Activated naive CD4-positive, alpha-beta T cell treated with anti-CD3 and anti-CD28 coated beads, Interleukin-2, amount 10 ng/mL, durations not matched to agents 7 days and 5 days (primary cell): ENCODE data around the gene ASCC1.
"Not testable (repeated sequence)": the region's sequence is repeated elsewhere in the genome, so short reads cannot be mapped to it uniquely, and the experiment has no call there.

Source experiments
- CTCF ChIA-PET: fragments of 350-600 bp; sonication (Branson Sonifier 250); formaldehyde crosslinking; loops from one replicate; lab custom pipeline; 2021; ENCODE audit warnings: antibody characterized with exemption; lab: Charles Lee
- DNase-seq: peaks from one replicate; pipeline ENCODE4 v3.0.0-alpha.2; 2020
- H3K27ac Mint-ChIP-seq: one replicate; pipeline ENCODE4 v1.8.0; 2021; ENCODE audit warnings: mild to moderate bottlenecking, moderate library complexity, mixed read lengths
- H3K27me3 Mint-ChIP-seq: one replicate; pipeline ENCODE4 v1.8.0; 2021; ENCODE audit warnings: mild to moderate bottlenecking, mixed read lengths
- H3K36me3 Mint-ChIP-seq: one replicate; pipeline ENCODE4 v1.8.0; 2021; ENCODE audit warnings: mixed read lengths
- H3K4me1 Mint-ChIP-seq: one replicate; pipeline ENCODE4 v1.8.0; 2021; ENCODE audit warnings: mixed read lengths
- H3K4me3 Mint-ChIP-seq: one replicate; pipeline ENCODE4 v1.8.0; 2021; ENCODE audit warnings: mild to moderate bottlenecking, moderate library complexity, mixed read lengths
- H3K9me3 Mint-ChIP-seq: one replicate; pipeline ENCODE4 v1.8.0; 2021; ENCODE audit warnings: mixed read lengths

ASCC1 gene

DNA sequence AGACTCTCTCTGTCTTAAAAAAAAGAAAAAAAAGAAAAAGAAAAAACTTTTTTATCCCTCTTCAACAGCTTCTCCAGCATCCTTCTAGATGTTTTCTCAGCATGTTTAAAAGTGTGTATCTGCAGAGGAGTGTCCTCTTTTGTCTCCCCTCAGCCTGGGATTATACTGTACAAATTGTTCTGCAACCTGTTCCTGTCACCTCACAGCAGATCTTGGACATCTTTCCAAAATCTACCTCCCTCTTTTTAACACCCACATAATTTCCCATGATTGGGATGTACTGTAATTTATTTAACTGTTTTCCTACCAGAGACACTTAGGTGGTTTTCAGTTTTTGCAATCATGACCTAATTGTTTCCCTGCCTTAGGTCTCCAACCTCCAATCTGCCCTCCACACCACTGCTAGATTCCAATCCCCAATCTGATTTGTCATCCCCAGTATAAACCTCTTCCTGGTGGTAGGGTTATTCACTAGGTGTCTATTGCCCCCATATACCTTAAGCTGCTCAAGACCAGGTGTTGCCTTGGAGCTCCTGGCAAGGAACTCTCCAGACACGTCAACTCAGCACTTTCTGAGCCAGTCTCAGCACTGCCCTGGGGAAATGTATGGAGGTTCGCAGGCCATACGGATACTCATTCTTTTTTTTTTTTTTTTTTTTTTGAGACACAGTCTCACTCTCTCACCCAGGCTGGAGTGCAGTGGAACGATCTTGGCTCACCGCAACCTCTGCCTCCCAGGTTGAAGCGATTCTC is 40.1 kb upstream of the ASCC1 start:
- Mint-ChIP-seq H3K27ac (peak overlapping the region; percentile 62), H3K4me3 (no peak overlapping the region), H3K36me3 (no peaks in the 10 kb centered on the region), H3K27me3 (no peaks in the 10 kb centered on the region), H3K4me1 (peaks cover 82% of the 10 kb centered on the region), H3K9me3 (no peaks in the 10 kb centered on the region)
- no peak for DNase-seq
- CTCF ChIA-PET, result interaction anchor here (0.9 to 2.1 kb wide), 3 partner anchors 79 to 86 kb away, joined by 4 to 11 read pairs (median 6); no protein-coding TSS in a partner anchor

DNA sequence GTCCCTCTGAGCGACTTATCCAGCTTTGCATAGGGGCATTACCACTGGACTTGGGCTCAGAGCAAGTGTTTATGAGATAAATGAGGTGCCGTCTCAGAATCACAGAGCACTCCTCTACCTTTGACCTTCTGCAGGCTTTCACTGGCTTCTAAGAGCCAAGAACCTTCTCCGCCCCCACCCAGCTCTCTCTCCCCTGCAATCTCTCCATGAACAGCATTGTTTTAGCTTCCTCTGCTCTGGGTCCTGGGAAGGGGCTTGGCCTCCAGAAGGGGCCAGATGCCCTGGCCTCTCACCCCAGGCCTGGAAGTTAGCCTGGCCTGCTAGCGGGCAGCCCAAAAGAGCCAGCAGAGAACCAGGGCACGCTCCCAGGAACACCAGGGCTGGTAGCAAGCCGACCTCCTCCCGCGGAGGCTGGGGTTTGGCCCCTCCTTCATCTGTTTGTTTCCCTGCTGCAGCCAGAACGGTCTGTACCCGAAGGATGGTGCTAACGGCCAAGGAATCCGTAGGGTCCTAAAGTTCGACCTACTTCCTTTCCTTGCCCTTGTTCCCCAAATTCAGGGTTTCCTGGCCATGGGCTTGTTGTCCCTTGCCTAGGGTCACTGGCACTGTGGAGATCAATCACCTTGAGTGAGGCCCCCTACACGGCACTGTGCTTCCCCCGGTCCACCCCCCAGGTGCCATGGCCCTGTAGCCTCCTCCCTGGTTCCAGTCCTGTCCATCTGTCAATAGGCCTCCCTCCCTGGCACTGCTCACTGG is 38.9 kb upstream of the ASCC1 start:
- peak overlapping the region; percentile 69 for H3K4me3 Mint-ChIP-seq
- peaks cover 3% of the 10 kb centered on the region for H3K36me3 Mint-ChIP-seq
- H3K27ac Mint-ChIP-seq, result peak overlapping the region; percentile 87
- CTCF ChIA-PET, result interaction anchor here (0.9 to 2.1 kb wide), 7 partner anchors 17 to 87 kb away, joined by 3 to 11 read pairs (median 5); no protein-coding TSS in a partner anchor
- DNase-seq, result peak; percentile 71
- no peaks in the 10 kb centered on the region for H3K27me3 Mint-ChIP-seq
- H3K4me1 Mint-ChIP-seq, result peaks cover 81% of the 10 kb centered on the region
- no peaks in the 10 kb centered on the region for H3K9me3 Mint-ChIP-seq

DNA sequence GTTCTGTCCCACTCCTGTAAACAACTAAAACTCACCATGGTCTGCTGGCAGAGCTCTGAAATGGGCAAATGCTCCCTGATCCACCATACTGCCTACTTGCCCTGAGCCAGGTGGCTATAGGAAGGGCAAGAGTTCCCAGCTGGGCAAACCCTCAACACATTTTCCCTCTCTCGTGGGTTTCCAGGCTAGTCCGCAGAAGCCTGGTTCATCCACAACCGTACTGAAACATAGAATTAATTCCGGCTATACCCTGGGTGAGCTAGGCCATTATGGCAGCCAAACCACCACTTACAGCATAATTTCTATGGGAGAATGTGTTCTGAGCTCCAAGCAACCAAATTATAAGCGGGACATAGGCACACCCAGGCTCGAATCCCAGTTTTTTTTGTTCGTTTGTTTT is 37.5 kb upstream of the ASCC1 start:
- Mint-ChIP-seq H3K9me3 (no peaks in the 10 kb centered on the region), H3K36me3 (peaks cover 3% of the 10 kb centered on the region), H3K4me1 (peaks cover 78% of the 10 kb centered on the region), H3K27ac (peak overlapping the region; percentile 1), H3K27me3 (no peaks in the 10 kb centered on the region), H3K4me3 (no peak overlapping the region)
- CTCF ChIA-PET, result interaction anchor here (1.1 to 1.8 kb wide), 5 partner anchors 18 to 84 kb away, joined by 3 to 5 read pairs (median 5); no protein-coding TSS in a partner anchor
- DNase-seq, result no peak

DNA sequence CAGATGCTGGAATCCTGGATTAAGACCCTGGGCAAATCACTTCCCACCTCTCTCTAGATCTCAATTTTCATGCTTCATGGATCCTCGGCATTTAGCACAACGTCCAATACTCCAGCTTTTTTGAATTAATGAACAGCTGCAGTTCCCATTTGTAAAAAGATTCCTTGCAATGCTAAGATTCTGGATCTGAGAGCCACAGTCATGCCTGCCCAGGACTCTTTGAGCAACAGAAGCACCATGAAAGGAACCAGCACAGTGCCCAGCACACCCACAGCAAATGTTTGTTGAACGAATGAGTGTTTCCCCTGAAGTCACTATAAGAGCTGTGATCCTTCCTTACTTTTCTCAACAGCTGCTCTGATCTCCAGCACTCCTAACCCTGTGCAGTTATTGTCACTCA is 36.9 kb upstream of the ASCC1 start:
- CTCF ChIA-PET, result interaction anchor here (1.8 kb wide), 1 partner anchor 85 kb away, joined by 5 read pairs; no protein-coding TSS in a partner anchor
- Mint-ChIP-seq H3K27me3 (no peaks in the 10 kb centered on the region), H3K9me3 (no peaks in the 10 kb centered on the region), H3K27ac (no peak overlapping the region), H3K4me1 (peaks cover 79% of the 10 kb centered on the region), H3K36me3 (peaks cover 3% of the 10 kb centered on the region), H3K4me3 (no peak overlapping the region)
- no peak for DNase-seq

DNA sequence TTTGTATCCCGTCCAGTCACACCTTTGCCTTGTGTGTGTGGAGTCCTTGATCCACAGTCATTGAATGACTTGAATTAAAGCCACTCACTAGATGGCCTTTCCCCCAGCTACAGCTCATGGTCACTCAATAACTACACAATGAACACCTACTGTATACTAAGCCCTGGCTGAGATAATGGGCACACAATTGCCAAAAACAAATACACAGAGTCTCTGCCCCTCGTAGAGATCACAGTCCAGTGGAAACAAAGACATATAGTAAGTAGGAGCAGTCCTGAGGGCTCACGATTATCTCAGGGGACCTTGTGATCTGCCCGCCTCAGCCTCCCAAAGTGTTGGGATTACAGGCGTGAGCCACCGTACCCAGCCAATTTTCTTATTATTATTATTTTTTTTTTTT is 35.6 kb upstream of the ASCC1 start:
- H3K36me3 Mint-ChIP-seq, result peaks cover 6% of the 10 kb centered on the region
- no peak overlapping the region for H3K27ac Mint-ChIP-seq
- CTCF ChIA-PET, result interaction anchor here (0.6 to 1.8 kb wide), 2 partner anchors 9 to 86 kb away, joined by 3 to 5 read pairs; no protein-coding TSS in a partner anchor

DNA sequence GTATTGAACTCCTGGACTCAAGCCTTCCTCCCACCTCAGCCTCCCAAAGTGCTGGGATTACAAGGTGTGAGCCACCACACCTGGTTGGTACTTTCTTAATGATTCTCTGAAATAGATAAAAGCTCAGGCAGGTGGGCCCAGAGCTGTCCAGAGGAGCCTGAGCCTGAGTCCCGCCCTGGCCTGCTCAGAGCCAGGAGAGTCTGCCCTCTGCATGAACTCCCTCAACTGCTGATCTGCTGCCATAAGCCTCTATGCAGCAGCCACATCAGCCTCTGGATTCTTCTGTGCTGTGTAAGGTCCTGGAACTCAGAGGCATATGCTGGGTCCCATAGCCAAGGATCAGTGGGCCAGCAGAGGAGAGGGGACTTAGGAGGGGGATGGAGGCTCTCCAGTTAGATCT is 34.6 kb upstream of the ASCC1 start:
- no peaks in the 10 kb centered on the region for H3K27me3 Mint-ChIP-seq
- H3K4me1 Mint-ChIP-seq, result peaks cover 85% of the 10 kb centered on the region
- H3K9me3 Mint-ChIP-seq, result no peaks in the 10 kb centered on the region
- H3K36me3 Mint-ChIP-seq, result peaks cover 6% of the 10 kb centered on the region
- DNase-seq, result no peak
- peak overlapping the region; percentile 84 for H3K27ac Mint-ChIP-seq
- CTCF ChIA-PET, result interaction anchor here (0.6 kb wide), 1 partner anchor 10 kb away, joined by 3 read pairs; no protein-coding TSS in a partner anchor
- H3K4me3 Mint-ChIP-seq, result peak overlapping the region; percentile 44

More for the DNA sequence above, 35.6 kb upstream of the ASCC1 start:
- Mint-ChIP-seq H3K9me3 (no peaks in the 10 kb centered on the region), H3K4me1 (peaks cover 84% of the 10 kb centered on the region), H3K27me3 (no peaks in the 10 kb centered on the region), H3K4me3 (no peak overlapping the region)
- DNase-seq, result no peak

DNA sequence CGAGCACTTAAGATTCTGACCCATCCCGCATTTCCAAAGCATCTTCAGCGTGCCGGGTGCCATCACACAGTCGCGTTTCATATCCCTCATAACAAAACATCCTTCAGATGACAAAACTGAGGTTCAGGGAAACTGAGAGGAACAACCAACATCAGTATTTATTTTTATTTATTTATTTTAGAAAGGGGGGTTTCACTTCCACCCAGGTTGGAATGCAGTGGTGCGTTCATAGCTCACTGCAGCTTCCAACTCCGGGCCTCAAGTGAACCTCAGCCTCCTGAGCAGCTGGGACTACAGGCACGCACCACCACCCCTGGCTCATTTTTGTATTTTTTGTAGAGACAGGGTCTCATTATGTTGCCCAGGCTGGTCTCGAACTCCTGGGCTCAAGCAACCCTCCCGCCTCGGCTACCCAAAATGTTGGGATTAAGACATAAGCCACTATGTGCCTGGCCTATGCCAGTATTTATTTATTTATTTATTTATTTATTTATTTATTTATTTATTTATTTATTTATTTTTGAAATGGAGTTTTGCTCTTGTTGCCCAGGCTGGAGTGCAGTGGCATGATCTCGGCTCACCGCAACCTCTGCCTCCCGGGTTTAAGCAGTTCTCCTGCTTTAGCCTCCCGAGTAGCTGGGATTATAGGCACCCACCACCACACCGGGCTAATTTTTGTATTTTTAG is 33.2 kb upstream of the ASCC1 start:
- Mint-ChIP-seq H3K27ac (peak overlapping the region; percentile 99), H3K4me1 (peaks cover 85% of the 10 kb centered on the region), H3K4me3 (peak overlapping the region; percentile 79)
- not testable (repeated sequence) for H3K36me3 Mint-ChIP-seq, DNase-seq, H3K27me3 Mint-ChIP-seq, H3K9me3 Mint-ChIP-seq
- CTCF ChIA-PET, result interaction anchor here (0.8 to 1.5 kb wide), 2 partner anchors 9 to 12 kb away, joined by 3 read pairs; no protein-coding TSS in a partner anchor

DNA sequence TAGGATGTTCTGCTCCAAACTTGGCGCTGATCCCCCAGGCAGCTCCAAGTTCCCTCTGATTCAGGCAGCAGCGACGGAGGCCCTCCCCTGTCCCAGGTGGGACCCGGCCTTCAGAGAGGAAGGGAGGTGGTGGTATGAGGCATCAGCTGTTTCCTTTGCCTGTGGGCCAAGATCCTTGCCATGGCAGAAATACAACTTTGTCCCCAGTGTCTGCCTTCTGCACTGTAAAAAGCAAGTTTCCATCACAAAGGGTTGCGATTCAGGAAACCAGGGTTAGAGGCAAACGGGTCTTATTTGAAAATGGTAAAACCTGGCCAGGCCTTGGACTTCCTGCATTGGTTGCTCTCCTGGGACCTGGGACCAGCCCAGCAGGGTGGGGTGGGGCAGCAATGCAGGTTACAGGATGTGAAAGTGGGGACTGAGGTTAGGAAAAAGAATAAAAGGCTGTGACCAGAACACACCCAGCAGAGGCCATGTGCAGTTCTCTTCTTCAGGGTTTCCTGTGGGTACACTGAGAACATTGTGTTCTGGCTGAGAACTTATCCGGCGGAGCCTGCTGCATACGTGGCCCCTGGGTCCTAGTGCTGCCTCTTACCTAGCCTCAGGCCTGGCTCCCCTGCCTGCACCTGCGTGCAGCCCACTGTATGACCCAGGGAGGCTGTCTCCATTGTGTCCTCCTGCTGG is 32.5 kb upstream of the ASCC1 start:
- no peaks in the 10 kb centered on the region for H3K27me3 Mint-ChIP-seq
- peak overlapping the region; percentile 79 for H3K4me3 Mint-ChIP-seq
- CTCF ChIA-PET, result interaction anchor here (0.8 to 2.9 kb wide), 11 partner anchors 10 to 352 kb away, joined by 3 to 16 read pairs (median 7); partner anchors contain the start of genes ANAPC16, ASCC1 and DDIT4
- H3K9me3 Mint-ChIP-seq, result no peaks in the 10 kb centered on the region
- H3K36me3 Mint-ChIP-seq, result peaks cover 6% of the 10 kb centered on the region
- peak overlapping the region; percentile 99 for H3K27ac Mint-ChIP-seq
- DNase-seq, result peak; percentile 86
- H3K4me1 Mint-ChIP-seq, result peaks cover 86% of the 10 kb centered on the region

DNA sequence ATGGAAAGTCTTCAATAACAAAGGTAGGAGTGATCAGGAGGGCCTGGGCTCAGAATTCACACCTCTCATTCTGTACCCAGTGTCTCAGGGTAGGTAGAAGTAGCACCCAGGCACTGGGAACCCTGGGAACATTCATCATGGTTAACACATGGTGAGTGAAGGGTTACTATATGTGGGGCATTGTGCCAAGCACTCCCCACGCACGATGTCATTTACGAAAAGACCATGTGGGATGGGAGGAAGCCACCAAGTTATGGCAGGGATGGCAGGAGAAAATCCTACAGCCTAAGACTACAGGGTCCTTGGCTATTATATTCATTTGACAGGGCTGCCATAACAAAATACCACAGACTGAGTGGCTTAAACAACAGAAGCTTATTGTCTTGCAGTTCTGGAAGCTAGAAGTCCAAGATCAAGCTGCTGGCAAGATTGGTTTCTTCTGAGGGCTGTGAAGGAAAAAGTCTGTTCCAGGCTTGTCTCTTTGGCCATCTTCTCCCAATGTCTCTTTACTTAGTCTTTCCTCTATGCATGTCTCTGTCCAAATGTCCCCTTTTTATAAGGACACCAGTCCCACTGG is 30.0 kb upstream of the ASCC1 start:
- H3K27me3 Mint-ChIP-seq, result no peaks in the 10 kb centered on the region
- H3K27ac Mint-ChIP-seq, result peak overlapping the region; percentile 71
- H3K4me1 Mint-ChIP-seq, result peaks cover 90% of the 10 kb centered on the region

DNA sequence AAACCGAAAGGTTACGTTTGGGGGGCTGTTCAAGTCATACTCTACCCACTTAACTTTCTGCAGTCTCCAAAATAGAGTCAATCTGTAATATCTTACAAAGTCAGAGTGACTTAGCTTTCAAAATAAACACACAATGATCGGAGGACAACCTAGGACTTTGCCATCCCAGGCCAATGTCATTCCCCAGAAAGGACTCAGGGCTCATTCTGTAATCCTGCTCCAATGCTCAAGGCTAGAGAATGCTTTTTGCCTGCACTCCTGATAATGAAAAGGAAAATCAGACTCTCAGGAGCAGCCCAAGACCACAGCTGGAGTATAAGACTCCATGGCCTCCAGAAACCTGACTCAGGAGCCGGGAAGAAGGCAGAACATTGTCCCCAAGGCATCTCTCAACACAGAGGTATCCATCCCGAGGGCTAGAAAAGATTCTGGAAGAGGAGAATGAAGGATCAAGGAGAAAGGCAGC is 28.5 kb upstream of the ASCC1 start:
- no peak for DNase-seq
- H3K27me3 Mint-ChIP-seq, result no peaks in the 10 kb centered on the region
- peaks cover 82% of the 10 kb centered on the region for H3K4me1 Mint-ChIP-seq
- CTCF ChIA-PET, result interaction anchor here (1.0 to 2.0 kb wide), 4 partner anchors 16 to 173 kb away, joined by 3 to 6 read pairs (median 4); no protein-coding TSS in a partner anchor
- no peak overlapping the region for H3K4me3 Mint-ChIP-seq
- peaks cover 11% of the 10 kb centered on the region for H3K36me3 Mint-ChIP-seq
- H3K9me3 Mint-ChIP-seq, result no peaks in the 10 kb centered on the region
- H3K27ac Mint-ChIP-seq, result peak overlapping the region; percentile 26

More for the DNA sequence above, 30.0 kb upstream of the ASCC1 start:
- CTCF ChIA-PET, result interaction anchor here (0.9 to 2.9 kb wide), 9 partner anchors 8 to 120 kb away, joined by 3 to 16 read pairs (median 9); no protein-coding TSS in a partner anchor
- Mint-ChIP-seq H3K36me3 (peaks cover 11% of the 10 kb centered on the region), H3K9me3 (no peaks in the 10 kb centered on the region), H3K4me3 (no peak overlapping the region)
- no peak for DNase-seq

DNA sequence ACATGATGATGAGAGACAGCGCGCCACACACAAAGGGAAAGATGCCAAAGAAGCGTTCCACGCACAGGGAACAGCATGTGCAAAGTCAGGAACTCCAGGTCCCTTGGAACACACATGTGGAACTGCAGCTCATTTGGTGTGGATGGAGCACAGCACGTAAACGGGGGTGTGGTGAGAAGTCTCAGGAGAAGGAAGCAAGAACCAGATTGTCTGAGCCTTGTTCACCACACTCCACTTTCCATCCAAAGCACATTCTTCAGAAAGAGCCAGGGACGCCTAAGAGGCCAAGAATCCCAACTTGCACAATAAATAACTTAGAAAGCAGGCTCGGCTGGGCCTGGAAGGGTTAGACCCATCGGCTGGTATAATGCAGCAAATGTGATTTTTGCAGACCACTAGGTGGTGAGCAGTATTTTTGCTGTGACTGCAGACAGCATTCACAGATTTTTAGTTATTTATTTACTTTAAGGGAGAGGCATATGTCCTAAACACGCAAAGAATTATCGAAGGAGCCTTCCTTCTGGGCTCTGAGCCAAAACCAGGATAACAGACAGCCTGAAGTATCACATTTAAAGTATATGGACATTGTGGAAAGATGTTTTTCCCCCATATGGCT is 27.9 kb upstream of the ASCC1 start:
- no peaks in the 10 kb centered on the region for H3K27me3 Mint-ChIP-seq
- no peak overlapping the region for H3K4me3 Mint-ChIP-seq
- no peak overlapping the region for H3K27ac Mint-ChIP-seq
- H3K36me3 Mint-ChIP-seq, result peaks cover 13% of the 10 kb centered on the region
- CTCF ChIA-PET, result interaction anchor here (0.6 to 2.0 kb wide), 5 partner anchors 17 to 172 kb away, joined by 3 to 6 read pairs (median 4); no protein-coding TSS in a partner anchor
- peaks cover 82% of the 10 kb centered on the region for H3K4me1 Mint-ChIP-seq
- H3K9me3 Mint-ChIP-seq, result no peaks in the 10 kb centered on the region
- DNase-seq, result no peak

DNA sequence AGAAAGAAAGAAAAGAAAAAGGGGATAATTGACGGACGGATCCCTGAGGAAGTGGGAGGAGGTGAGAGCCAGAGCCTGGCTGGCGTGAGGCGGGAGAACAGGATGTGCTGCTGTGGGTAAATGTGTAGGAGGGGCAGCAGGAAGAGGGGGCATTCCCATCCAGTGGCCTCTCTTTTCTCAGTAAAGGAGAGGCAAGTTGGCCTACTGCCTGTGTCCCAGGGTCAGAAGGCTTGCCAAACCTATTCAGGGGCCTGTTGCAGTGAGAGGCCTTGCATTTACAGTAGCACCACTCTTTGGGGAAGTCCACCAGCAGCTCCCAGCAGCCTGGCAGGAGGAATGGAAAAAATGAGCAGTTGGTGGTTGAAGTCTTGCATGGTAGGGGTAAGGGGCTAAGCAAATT is 26.6 kb upstream of the ASCC1 start:
- Mint-ChIP-seq H3K9me3 (no peaks in the 10 kb centered on the region), H3K27ac (peak overlapping the region; percentile 64), H3K27me3 (no peaks in the 10 kb centered on the region), H3K4me1 (peaks cover 70% of the 10 kb centered on the region), H3K36me3 (peaks cover 15% of the 10 kb centered on the region), H3K4me3 (no peak overlapping the region)
- CTCF ChIA-PET, result no interaction called here
- DNase-seq, result no peak
